OCI-LY7 (cell line): ENCODE measurements around the gene AKAP10. TPM values are rescaled to one million over a fixed set of nuclear protein-coding genes. Genes with fewer than 3 reads are reported as not detected.

ENCODE experiments used
- BruUV-seq: library from RNA; stranded (reverse); fragments of 400-500 nt; replicated peaks from 2 replicates; lab custom pipeline; 2021; lab: Mats Ljungman, UMichigan
- CTCF ChIA-PET: fragments of 300-600 bp; sonication (Branson Sonifier 250); formaldehyde crosslinking; loops from one replicate; lab custom pipeline; 2022; ENCODE audit warnings: antibody characterized with exemption; ENCODE audit not compliant: unreplicated experiment; lab: Charles Lee
- POLR2A ChIA-PET: fragments of 300-600 bp; sonication (Branson Sonifier 250); formaldehyde crosslinking; loops from one replicate; lab custom pipeline; 2022; ENCODE audit warnings: antibody characterized with exemption; lab: Charles Lee
- DNase-seq: peaks from one replicate; pipeline ENCODE4 v3.0.0-alpha.2; 2015; ENCODE audit warnings: low spot score
- H2AFZ ChIP-seq: fragments of 200-600 bp; sonication (generic), shearing (Covaris generic); 2 replicates; pipeline ENCODE4 v1.6.1; 2014; ENCODE audit warnings: mild to moderate bottlenecking, antibody characterized with exemption, low read length, moderate library complexity
- H3K27ac ChIP-seq: fragments of 200-600 bp; sonication (generic); 2 replicates; pipeline ENCODE4 v1.5.1; 2014; ENCODE audit warnings: mixed run types, low read depth, mild to moderate bottlenecking, moderate library complexity, low read length, inconsistent platforms; ENCODE audit not compliant: poor library complexity, severe bottlenecking
- H3K36me3 ChIP-seq: fragments of 200-600 bp; sonication (generic); 2 replicates; pipeline ENCODE4 v1.6.1; 2014; ENCODE audit warnings: mild to moderate bottlenecking, antibody characterized with exemption, low read length, moderate library complexity, mixed read lengths; ENCODE audit not compliant: insufficient read depth
- H3K4me1 ChIP-seq: fragments of 200-600 bp; sonication (generic); 2 replicates; pipeline ENCODE4 v1.5.1; 2014; ENCODE audit warnings: mild to moderate bottlenecking, low read length; ENCODE audit not compliant: insufficient read depth, poor library complexity, severe bottlenecking
- H3K4me2 ChIP-seq: fragments of 200-600 bp; sonication (generic); 2 replicates; pipeline ENCODE4 v1.6.1; 2014; ENCODE audit warnings: mild to moderate bottlenecking, low read length
- H3K4me3 ChIP-seq: fragments of 200-600 bp; sonication (generic); 2 replicates; pipeline ENCODE4 v1.5.1; 2014; ENCODE audit warnings: mild to moderate bottlenecking, low read depth, low read length; ENCODE audit not compliant: poor library complexity, severe bottlenecking
- H3K79me2 ChIP-seq: fragments of 200-600 bp; sonication (generic); 2 replicates; pipeline ENCODE4 v1.6.1; 2016; ENCODE audit warnings: low read depth, mild to moderate bottlenecking, low read length, moderate library complexity, mixed read lengths; ENCODE audit not compliant: insufficient read depth
- H3K9me2 ChIP-seq: fragments of 200-600 bp; sonication (generic); 2 replicates; pipeline ENCODE4 v1.6.1; 2016; ENCODE audit warnings: mild to moderate bottlenecking, low read length, mixed read lengths; ENCODE audit not compliant: insufficient read depth
- H3K9me3 ChIP-seq: fragments of 200-600 bp; sonication (generic); 2 replicates; pipeline ENCODE4 v1.6.1; 2014; ENCODE audit warnings: mild to moderate bottlenecking, mixed run types, low read length, mixed read lengths
- H4K20me1 ChIP-seq: fragments of 200-600 bp; sonication (generic); 2 replicates; pipeline ENCODE4 v1.6.1; 2014; ENCODE audit warnings: mild to moderate bottlenecking, antibody characterized with exemption, low read length, moderate library complexity, mixed read lengths; ENCODE audit not compliant: insufficient read depth
- CTCF ChIP-seq: fragments of 200-600 bp; sonication (generic); conservative IDR thresholded peaks from 2 replicates; pipeline ENCODE4 v1.5.1; 2014; ENCODE audit warnings: mild to moderate bottlenecking, antibody characterized with exemption, low read length, moderate library complexity, mixed read lengths
- EZH2phosphoT487 ChIP-seq: fragments of 200-600 bp; sonication (generic); IDR thresholded peaks from 2 replicates; pipeline ENCODE4 v1.6.1; 2018; ENCODE audit warnings: low read depth, borderline replicate concordance, mild to moderate bottlenecking, mixed run types, antibody characterized with exemption, low read length, moderate library complexity, mixed read lengths
- intact Hi-C: fragments of 100-400 bp; cut with micrococcal nuclease; formaldehyde crosslinking; loops from one replicate; pipeline ENCODE4 v1.10.0; 2022; ENCODE audit not compliant: unreplicated experiment
- total RNA-seq, 2 experiments: library from RNA; depleted of rRNA in 1 of 2; stranded (reverse); fragments of >200 nt in 1 of 2; shearing (Covaris generic) in 1 of 2; gene quantifications; 2 replicates each; pipeline ENCODE4 v1.2.3, GENCODE V29; 2014 to 2022

Gene AKAP10
- total RNA-seq, 2 experiments from 2014 or later: 20.5 to 35.7 TPM

DNA sequence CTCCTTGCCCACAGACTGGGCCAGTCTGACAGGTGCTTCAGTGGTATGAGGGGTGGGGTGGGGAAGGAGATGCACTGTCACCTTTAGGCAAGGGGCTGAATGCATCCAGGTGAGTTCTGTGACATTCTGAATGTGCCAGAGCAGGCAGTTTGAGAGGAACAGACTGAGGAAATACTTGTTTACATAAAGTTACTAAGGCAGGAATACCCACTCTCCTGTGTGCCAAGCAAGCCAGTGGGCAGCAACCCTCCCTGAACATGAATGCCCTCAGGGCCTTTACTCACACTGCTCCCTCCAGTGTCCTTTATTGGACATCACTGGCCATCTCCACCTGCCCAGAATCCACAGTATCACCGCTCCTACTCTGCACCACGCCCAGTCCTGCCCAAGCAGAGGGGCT, 76.8 kb downstream of the AKAP10 start:
- no peaks in the 10 kb centered on the region for H3K9me2 ChIP-seq
- no peak overlapping the region for H3K4me3 ChIP-seq
- TF ChIP-seq CTCF (no peak), EZH2phosphoT487 (no peak)
- no peaks in the 10 kb centered on the region for H3K79me2 ChIP-seq
- H3K4me1 ChIP-seq: no peaks in the 10 kb centered on the region
- ChIA-PET CTCF (no interaction called here), POLR2A (no interaction called here)
- no peaks in the 10 kb centered on the region for H4K20me1 ChIP-seq
- no peak overlapping the region for H3K4me2 ChIP-seq
- H3K9me3 ChIP-seq: no peaks in the 10 kb centered on the region
- no peak overlapping the region for H2AFZ ChIP-seq
- H3K36me3 ChIP-seq: peaks cover 50% of the 10 kb centered on the region
- no TSS peak for BruUV-seq
- DNase-seq: no peak
- no peak overlapping the region for H3K27ac ChIP-seq
- intact Hi-C loops: no loop called here

- Histone ChIP-seq H3K36me3 (peaks cover 22% of the 10 kb centered on the region), H3K4me3 (no peak overlapping the region), H3K9me2 (no peaks in the 10 kb centered on the region), H3K4me1 (no peaks in the 10 kb centered on the region), H3K9me3 (no peaks in the 10 kb centered on the region), H3K4me2 (no peak overlapping the region), H4K20me1 (no peaks in the 10 kb centered on the region), H3K79me2 (no peaks in the 10 kb centered on the region), H2AFZ (no peak overlapping the region), H3K27ac (no peak overlapping the region)
- intact Hi-C loops: no loop called here
- ChIA-PET POLR2A (no interaction called here), CTCF (no interaction called here)
- TF ChIP-seq EZH2phosphoT487 (no peak), CTCF (no peak)
- no peak for DNase-seq
- BruUV-seq: no TSS peak
Observed at GRCh38 chr17:19897903-19898302, 79.7 kb downstream of the AKAP10 start.

DNA sequence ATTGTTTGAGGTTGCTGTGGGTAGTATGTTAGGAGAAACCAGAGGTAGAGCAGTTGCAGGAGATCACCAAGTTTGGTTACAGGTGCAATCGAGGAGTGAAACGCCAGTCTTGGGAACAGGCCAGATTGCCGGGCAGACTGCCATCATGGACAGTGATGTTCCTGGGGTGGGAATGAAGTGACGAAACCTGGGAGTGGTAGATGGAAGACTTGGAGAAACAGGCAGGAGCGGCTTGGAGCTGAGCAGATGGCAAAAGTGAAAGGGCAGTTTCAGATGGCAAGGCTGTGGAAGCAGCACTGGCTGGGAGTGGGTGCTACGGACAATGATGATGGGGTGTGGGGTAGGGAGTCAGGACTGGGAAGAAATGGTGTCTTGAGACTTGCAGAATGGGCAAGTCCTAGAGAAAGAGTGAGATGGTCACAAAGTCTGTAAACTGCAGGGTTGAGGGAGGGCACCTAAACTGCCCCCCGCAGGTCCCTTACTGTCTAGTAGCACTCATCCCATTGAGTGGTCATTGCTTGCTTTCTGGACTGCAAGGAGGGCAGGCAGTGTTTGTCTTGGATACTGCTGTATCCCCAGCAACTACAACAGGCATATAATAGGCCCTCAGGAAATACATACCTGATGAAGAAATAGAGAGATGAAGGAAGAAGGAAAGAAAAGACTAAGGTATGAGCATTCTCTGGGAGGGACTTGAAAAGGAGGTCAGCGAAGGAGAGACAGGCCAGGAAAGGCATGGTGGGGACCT, 80.4 kb downstream of the AKAP10 start:
- CTCF ChIA-PET: no interaction called here

More for the DNA sequence above, 80.4 kb downstream of the AKAP10 start:
- Histone ChIP-seq H3K79me2 (no peaks in the 10 kb centered on the region), H3K4me1 (no peaks in the 10 kb centered on the region), H3K4me2 (no peak overlapping the region), H4K20me1 (no peaks in the 10 kb centered on the region), H3K9me2 (no peaks in the 10 kb centered on the region), H3K4me3 (no peak overlapping the region), H3K36me3 (peaks cover 17% of the 10 kb centered on the region), H2AFZ (no peak overlapping the region), H3K9me3 (no peaks in the 10 kb centered on the region), H3K27ac (no peak overlapping the region)
- intact Hi-C loops: no loop called here
- DNase-seq: no peak
- no TSS peak for BruUV-seq
- POLR2A ChIA-PET: no interaction called here
- no peak for TF ChIP-seq EZH2phosphoT487
- no peak for TF ChIP-seq CTCF
